Prostate gland (tissue), 2 donors: ENCODE measurements around the gene ARRB1.

Experiments
- POLR2AphosphoS5 ChIP-seq: sonication (generic); formaldehyde crosslinking; IDR thresholded peaks from one replicate; pipeline ENCODE4 v1.6.1; 2017; ENCODE audit warnings: antibody characterized with exemption
- TF ChIP-seq, protein P1 (sequence below), 4 experiments: fragments of 200-600 bp in 2 of 4; fragments of 450-650 bp in 2 of 4; sonication (generic) in 2 of 4; IDR thresholded peaks; 1 replicate in 3 of 4; 2 replicates in 1 of 4; pipeline ENCODE4 v1.5.1; 2016 to 2019; ENCODE audit warnings: antibody characterized with exemption in 4 of 4, mild to moderate bottlenecking in 2 of 4, moderate library complexity in 2 of 4

DNA sequence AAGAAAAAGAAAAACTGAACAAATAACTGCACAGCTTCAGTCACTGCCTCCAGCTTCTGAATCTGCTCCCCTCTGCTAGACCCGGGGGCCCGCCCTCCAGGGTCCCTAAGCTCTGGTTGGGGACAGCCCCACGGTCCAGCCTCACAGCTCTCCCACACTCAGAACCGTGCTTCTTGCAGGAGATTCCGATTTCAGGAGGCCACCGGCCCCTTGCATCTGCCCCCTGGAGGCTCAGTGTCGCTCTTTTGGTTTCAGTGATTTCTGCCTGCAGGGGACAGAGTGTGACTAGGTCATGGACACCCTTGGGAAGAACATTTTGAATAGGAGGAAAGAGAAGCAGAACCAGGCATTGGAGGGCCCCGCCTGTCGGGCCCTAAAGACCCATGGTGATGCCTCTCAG lies 24.7 kb upstream of the ARRB1 start:
- TF ChIP-seq, protein P1, sequence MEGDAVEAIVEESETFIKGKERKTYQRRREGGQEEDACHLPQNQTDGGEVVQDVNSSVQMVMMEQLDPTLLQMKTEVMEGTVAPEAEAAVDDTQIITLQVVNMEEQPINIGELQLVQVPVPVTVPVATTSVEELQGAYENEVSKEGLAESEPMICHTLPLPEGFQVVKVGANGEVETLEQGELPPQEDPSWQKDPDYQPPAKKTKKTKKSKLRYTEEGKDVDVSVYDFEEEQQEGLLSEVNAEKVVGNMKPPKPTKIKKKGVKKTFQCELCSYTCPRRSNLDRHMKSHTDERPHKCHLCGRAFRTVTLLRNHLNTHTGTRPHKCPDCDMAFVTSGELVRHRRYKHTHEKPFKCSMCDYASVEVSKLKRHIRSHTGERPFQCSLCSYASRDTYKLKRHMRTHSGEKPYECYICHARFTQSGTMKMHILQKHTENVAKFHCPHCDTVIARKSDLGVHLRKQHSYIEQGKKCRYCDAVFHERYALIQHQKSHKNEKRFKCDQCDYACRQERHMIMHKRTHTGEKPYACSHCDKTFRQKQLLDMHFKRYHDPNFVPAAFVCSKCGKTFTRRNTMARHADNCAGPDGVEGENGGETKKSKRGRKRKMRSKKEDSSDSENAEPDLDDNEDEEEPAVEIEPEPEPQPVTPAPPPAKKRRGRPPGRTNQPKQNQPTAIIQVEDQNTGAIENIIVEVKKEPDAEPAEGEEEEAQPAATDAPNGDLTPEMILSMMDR (IDR thresholded peaks at IDR 0.05): no peak
- TF ChIP-seq POLR2AphosphoS5: no peak
